ENCODE data around the gene LRRFIP1.
"Not testable (repeated sequence)": the region's sequence is repeated elsewhere in the genome, so short reads cannot be mapped to it uniquely, and the experiment has no call there.

LRRFIP1 gene

GRCh38 chr2:237662671-237663093 is 35.3 kb downstream of the LRRFIP1 start:
- peak; percentile 31 for DNase-seq (ENCODE audit: low spot score)

GRCh38 chr2:237663517-237664110 is 36.2 kb downstream of the LRRFIP1 start:
- no peak for DNase-seq (ENCODE audit: low spot score)

GRCh38 chr2:237664151-237664550 is 36.8 kb downstream of the LRRFIP1 start:
- DNase-seq (ENCODE audit: low spot score): no peak

- DNase-seq (ENCODE audit: low spot score): peak; percentile 21
Observed at GRCh38 chr2:237665713-237666143, 38.3 kb downstream of the LRRFIP1 start.

DNA sequence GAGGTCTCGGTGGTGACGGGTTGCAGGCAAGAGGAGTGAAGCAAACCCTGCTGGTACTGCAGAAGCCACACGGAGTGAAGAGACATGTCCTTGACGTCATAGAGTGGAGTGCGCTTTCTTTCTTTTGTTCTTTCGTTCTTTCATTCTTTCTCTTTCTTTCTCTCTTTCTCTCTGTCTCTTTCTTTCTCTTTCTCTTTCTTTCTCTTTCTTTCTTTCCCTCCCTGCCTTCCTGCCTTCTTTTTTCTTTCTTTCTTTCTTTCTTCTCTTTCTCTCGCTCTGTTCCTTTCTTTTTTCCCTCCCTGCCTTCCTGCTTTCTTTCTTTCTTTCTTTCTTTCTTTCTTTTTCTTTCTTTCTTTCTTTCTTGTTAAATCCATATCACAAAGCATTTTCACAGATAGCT is 39.2 kb downstream of the LRRFIP1 start:
- no peak for DNase-seq (ENCODE audit: low spot score)

GRCh38 chr2:237667050-237667576 is 39.7 kb downstream of the LRRFIP1 start:
- DNase-seq (ENCODE audit: low spot score): not testable (repeated sequence)

DNA sequence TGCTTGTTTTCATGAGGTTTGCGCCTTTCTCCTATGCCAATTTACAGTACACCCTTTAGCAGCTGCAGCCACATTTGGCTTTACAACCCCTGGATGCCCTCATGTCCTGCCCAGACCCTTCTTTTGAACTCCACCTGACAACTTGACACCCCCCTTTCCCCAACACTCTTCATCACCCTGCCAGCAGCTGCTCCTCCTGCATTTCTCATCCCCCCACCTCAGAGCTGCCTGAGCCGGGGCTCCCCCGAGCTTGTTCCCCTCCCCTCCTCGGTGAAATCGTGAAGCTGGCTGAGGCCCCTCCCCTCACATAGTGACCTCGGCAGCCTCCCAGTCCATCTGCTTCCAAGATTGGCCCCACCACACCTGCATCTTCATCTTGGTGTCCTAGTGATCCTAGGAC is 40.5 kb downstream of the LRRFIP1 start:
- DNase-seq (ENCODE audit: low spot score): no peak

- DNase-seq (ENCODE audit: low spot score): no peak
Observed at GRCh38 chr2:237668440-237668839, 41.1 kb downstream of the LRRFIP1 start.

DNA sequence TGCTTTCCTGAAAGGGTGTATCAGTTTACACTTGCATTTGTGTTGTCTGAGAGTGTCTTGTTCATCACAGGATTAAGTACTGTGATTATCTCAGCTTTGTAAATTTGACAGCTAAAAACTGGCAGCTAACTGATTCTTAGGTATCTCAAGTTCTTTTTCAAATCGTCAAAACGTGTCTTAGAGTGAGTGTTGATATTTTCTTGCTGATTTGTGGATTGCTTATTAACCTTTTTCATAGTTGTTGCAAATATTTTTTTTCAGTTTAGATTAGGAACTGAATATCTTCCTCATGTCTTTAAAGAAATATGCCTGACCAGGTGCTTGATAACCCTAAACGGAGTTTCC is 41.9 kb downstream of the LRRFIP1 start:
- no peak for DNase-seq (ENCODE audit: low spot score)

- peak; percentile 62 for DNase-seq (ENCODE audit: low spot score)
Observed at GRCh38 chr2:237669628-237670392, 42.4 kb downstream of the LRRFIP1 start.

DNA sequence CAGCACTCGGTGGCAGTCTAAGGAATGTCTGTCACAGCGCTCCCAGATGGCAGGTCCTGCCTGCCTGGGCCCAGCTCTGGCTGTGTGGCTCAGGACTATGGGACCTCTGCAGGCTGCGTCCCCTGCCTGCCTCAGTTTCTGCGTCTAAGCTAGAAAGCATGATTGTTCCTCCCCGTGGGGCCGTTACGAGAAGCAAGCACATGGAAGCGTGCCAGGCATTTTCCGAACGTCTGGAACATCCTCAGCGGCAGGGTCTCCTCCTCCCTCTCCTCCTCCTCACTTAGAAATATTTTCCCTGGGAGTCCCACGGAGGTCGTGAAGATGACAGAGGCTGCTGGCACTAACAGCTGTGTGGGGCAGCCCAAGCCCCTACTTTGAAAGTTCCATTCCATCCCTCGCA is 43.3 kb downstream of the LRRFIP1 start:
- DNase-seq (ENCODE audit: low spot score): no peak

- DNase-seq (ENCODE audit: low spot score): no peak
Observed at GRCh38 chr2:237671466-237672138, 44.2 kb downstream of the LRRFIP1 start.

DNA sequence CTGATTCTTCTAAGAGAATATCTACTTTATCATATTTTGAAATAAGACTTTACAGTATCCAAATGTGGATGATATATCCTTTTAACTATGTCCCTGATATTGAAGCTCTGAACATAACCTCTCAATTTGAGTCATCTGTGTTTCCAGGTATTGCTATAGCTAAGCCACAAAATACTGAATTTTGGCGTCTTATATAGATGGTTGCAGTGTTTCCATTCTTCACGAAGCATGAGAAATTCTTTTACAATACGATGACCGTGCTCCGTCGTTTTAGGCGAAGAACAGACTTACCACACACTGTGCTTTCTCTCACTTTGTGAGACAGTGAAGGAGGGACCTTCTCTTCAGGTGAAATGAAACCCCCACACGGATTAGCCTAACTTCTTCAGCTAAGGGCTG is 45.3 kb downstream of the LRRFIP1 start:
- no peak for DNase-seq (ENCODE audit: low spot score)

GRCh38 chr2:237673130-237674001 is 46.0 kb downstream of the LRRFIP1 start:
- peak; percentile 84 for DNase-seq (ENCODE audit: low spot score)

DNA sequence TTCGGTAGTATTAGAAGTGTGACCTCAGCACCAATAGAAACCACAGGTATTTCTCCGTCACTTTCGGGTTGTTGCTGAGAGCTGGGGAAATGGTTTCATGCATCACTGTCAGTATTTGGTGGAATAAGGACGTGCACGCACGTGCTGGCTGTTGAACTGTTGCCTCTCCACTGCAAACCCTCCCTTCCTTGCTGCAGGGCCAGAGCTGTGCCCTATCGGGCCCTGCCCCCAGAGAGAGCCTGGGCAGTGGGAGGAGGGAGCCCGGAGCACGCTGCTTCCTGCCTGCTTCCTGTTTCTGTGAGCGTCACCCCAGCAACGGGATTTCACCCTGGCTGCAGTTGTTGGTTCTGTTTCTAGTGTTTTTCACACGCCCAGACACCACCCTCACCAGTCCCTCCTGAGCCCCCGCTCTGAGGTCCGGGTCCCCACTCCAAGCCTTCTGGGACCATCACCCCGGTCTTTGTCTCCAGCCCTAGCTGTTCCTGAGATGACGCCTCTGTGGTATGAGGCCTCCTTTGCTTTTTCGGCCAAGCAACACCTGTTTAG is 47.4 kb downstream of the LRRFIP1 start:
- DNase-seq (ENCODE audit: low spot score): peak; percentile 85

DNA sequence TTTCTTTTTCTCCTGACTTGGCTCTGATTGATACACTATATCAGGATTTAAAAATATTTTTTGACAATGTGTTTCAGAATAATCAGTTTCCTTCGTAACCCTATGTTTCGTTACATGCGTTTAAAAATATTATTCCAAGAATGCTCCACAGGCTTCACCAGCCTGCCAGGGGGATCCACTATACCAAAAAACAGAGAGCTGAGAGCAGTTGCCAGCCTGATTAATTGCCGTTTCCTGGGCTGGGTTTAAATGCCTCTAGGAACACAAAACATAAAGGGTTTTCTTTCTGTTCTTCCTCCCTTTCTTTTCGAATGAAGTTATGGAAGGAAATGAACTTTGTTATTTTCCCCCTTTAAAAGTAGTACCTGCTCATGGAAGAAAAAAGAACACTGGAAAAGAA is 47.9 kb downstream of the LRRFIP1 start:
- DNase-seq (ENCODE audit: low spot score): no peak

GRCh38 chr2:237680702-237681478 is 53.5 kb downstream of the LRRFIP1 start:
- DNase-seq (ENCODE audit: low spot score): no peak

- no peak for DNase-seq (ENCODE audit: low spot score)
Observed at GRCh38 chr2:237682151-237682550, 54.8 kb downstream of the LRRFIP1 start.

- DNase-seq (ENCODE audit: low spot score): no peak
Observed at GRCh38 chr2:237682856-237683670, 55.7 kb downstream of the LRRFIP1 start.

DNA sequence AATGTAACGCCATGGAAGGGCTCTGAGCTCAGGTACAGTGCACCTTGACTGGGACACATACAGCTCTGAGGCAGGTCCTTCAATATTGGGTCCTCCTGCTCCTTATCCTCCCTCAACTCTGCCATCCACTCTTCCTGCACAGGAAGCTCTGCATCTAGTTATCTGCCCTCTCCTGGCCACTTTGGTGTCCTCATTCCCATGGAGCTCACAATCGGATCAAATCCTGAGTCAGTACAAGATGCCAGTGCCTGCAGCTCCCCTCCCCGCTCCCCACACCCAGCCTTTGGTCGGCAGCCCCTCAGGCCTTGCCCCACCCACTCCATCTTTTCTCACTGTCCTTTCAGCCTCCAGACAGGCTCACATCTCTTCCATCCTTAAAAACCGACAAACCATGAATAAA is 58.0 kb downstream of the LRRFIP1 start:
- DNase-seq (ENCODE audit: low spot score): no peak

Data from NAMALWA (cell line).